Sigmoid colon (tissue), 3 donors: Measurements from ENCODE around the gene G3BP2.

Experiments
- CTCF ChIP-seq, 4 experiments: fragments of 450-650 bp in 3 of 4; fragments of 200-600 bp in 1 of 4; IDR thresholded peaks; one replicate each; pipeline ENCODE4 v1.5.1; 2016 to 2019; ENCODE audit warnings: antibody characterized with exemption in 4 of 4, mild to moderate bottlenecking in 3 of 4, moderate library complexity in 2 of 4
- POLR2A ChIP-seq, 2 donors: fragments of 450-650 bp; IDR thresholded peaks; one replicate each; pipeline ENCODE4 v1.6.1; 2016; ENCODE audit warnings: antibody characterized with exemption in 2 of 2, mild to moderate bottlenecking in 2 of 2, moderate library complexity in 2 of 2

DNA sequence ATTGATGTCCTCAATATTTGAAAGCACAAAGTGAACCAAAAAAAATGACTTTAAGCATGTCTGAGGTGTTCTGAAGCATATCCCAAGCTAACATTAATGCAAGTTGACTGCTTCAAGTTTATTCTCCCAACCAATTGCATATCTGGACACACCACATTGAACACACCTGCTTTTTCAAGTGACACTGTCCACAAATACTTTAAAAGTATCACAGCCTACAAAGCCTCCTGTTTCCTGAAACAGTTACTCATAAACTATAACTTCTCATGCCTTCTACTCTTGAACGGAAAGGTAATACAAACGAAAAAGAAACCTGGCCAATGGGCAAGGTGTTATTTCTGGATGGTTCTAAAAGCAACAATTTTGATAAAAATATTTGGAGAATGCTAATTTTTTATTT is 44.0 kb downstream of the G3BP2 start:
- TF ChIP-seq CTCF (IDR thresholded peaks at IDR 0.05) (no peak), POLR2A (IDR thresholded peaks at IDR 0.05) (no peak)
